H9 (cell line): ENCODE data around the gene FBXO10. TPM values are rescaled to one million over a fixed set of nuclear protein-coding genes. Genes with fewer than 3 reads are reported as not detected.

Experiments
- DNase-seq: peaks from one replicate; pipeline ENCODE4 v3.0.0-alpha.2; 2017
- H2AFZ ChIP-seq: one replicate; pipeline ENCODE4 v1.6.1; 2013; ENCODE audit warnings: mild to moderate bottlenecking, low read length, control low read depth, moderate library complexity
- H2AK5ac ChIP-seq: 2 replicates; pipeline ENCODE4 v1.6.1; 2013; ENCODE audit warnings: low read length, control low read depth, mixed read lengths; ENCODE audit not compliant: insufficient read length
- H2BK120ac ChIP-seq: one replicate; pipeline ENCODE4 v1.6.1; 2013; ENCODE audit warnings: low read depth, mild to moderate bottlenecking, low read length, control low read depth, inconsistent platforms; ENCODE audit not compliant: poor library complexity, severe bottlenecking
- H2BK12ac ChIP-seq: 2 replicates; pipeline ENCODE4 v1.6.1; 2013; ENCODE audit warnings: low read length, control low read depth, mixed read lengths, low read depth; ENCODE audit not compliant: insufficient read length
- H2BK15ac ChIP-seq: 2 replicates; pipeline ENCODE4 v1.6.1; 2013; ENCODE audit warnings: low read depth, low read length, control low read depth
- H2BK20ac ChIP-seq: one replicate; pipeline ENCODE4 v1.6.1; 2013; ENCODE audit warnings: low read depth, mild to moderate bottlenecking, low read length, control low read depth, inconsistent platforms; ENCODE audit not compliant: poor library complexity, severe bottlenecking
- H2BK5ac ChIP-seq: 2 replicates; pipeline ENCODE4 v1.6.1; 2013; ENCODE audit warnings: low read length, control low read depth, mixed read lengths; ENCODE audit not compliant: insufficient read length
- H3K14ac ChIP-seq: 2 replicates; pipeline ENCODE4 v1.6.1; 2013; ENCODE audit warnings: low read length, control low read depth; ENCODE audit not compliant: insufficient read depth
- H3K18ac ChIP-seq: 2 replicates; pipeline ENCODE4 v1.6.1; 2013; ENCODE audit warnings: low read depth, mild to moderate bottlenecking, mixed read lengths, low read length, control low read depth; ENCODE audit not compliant: insufficient read length
- H3K23ac ChIP-seq: 2 replicates; pipeline ENCODE4 v1.6.1; 2013; ENCODE audit warnings: low read length, control low read depth, mixed read lengths, low read depth; ENCODE audit not compliant: insufficient read length
- H3K23me2 ChIP-seq: 2 replicates; pipeline ENCODE4 v1.6.1; 2013; ENCODE audit warnings: low read depth, mild to moderate bottlenecking, mixed read lengths, low read length, control low read depth; ENCODE audit not compliant: insufficient read length, poor library complexity, severe bottlenecking
- H3K27ac ChIP-seq: 2 replicates; pipeline ENCODE4 v1.5.1; 2013; ENCODE audit warnings: low read length, control low read depth, mixed read lengths, low read depth; ENCODE audit not compliant: insufficient read length
- H3K27me3 ChIP-seq: 2 replicates; pipeline ENCODE4 v1.6.1; 2013; ENCODE audit warnings: low read length, control low read depth, inconsistent platforms; ENCODE audit not compliant: insufficient read depth
- H3K4ac ChIP-seq: 2 replicates; pipeline ENCODE4 v1.6.1; 2013; ENCODE audit warnings: low read depth, mild to moderate bottlenecking, control low read depth, inconsistent platforms, low read length, moderate library complexity
- H3K4me1 ChIP-seq: 2 replicates; pipeline ENCODE4 v1.6.1; 2013; ENCODE audit warnings: low read length, control low read depth, inconsistent platforms; ENCODE audit not compliant: insufficient read depth
- H3K4me2 ChIP-seq: 2 replicates; pipeline ENCODE4 v1.6.1; 2013; ENCODE audit warnings: low read length, control low read depth, mixed read lengths; ENCODE audit not compliant: insufficient read length, insufficient read depth
- H3K56ac ChIP-seq: 2 replicates; pipeline ENCODE4 v1.6.1; 2013; ENCODE audit warnings: low read depth, mild to moderate bottlenecking, mixed read lengths, low read length, control low read depth; ENCODE audit not compliant: insufficient read length
- H3K79me1 ChIP-seq: 2 replicates; pipeline ENCODE4 v1.6.1; 2013; ENCODE audit warnings: low read depth, mild to moderate bottlenecking, moderate library complexity, low read length, control low read depth, inconsistent platforms; ENCODE audit not compliant: insufficient read depth, poor library complexity, severe bottlenecking
- H3K79me2 ChIP-seq: 2 replicates; pipeline ENCODE4 v1.6.1; 2013; ENCODE audit warnings: low read length, control low read depth, inconsistent platforms; ENCODE audit not compliant: insufficient read depth
- H3K9ac ChIP-seq: 2 replicates; pipeline ENCODE4 v1.6.1; 2013; ENCODE audit warnings: low read length, control low read depth, mixed read lengths; ENCODE audit not compliant: insufficient read length; ENCODE audit errors: extremely low read depth
- H3K9me3 ChIP-seq: one replicate; pipeline ENCODE4 v1.6.1; 2013; ENCODE audit warnings: low read depth, low read length, inconsistent platforms; ENCODE audit not compliant: control insufficient read depth
- H3T11ph ChIP-seq: one replicate; pipeline ENCODE4 v1.6.1; 2013; ENCODE audit warnings: mild to moderate bottlenecking, low read length, control low read depth, inconsistent platforms
- H4K20me1 ChIP-seq: one replicate; pipeline ENCODE4 v1.6.1; 2013; ENCODE audit not compliant: control insufficient read depth, insufficient read length, insufficient read depth
- H4K5ac ChIP-seq: 2 replicates; pipeline ENCODE4 v1.6.1; 2013; ENCODE audit warnings: low read depth, mild to moderate bottlenecking, mixed read lengths, low read length, control low read depth; ENCODE audit not compliant: insufficient read length
- H4K8ac ChIP-seq: replicated peaks from 2 replicates; pipeline ENCODE4 v1.6.1; 2013; ENCODE audit warnings: low read length, control low read depth, mixed read lengths, low read depth; ENCODE audit not compliant: insufficient read length
- H4K91ac ChIP-seq: 2 replicates; pipeline ENCODE4 v1.6.1; 2013; ENCODE audit warnings: low read depth, mild to moderate bottlenecking, moderate library complexity, mixed read lengths, low read length, control low read depth; ENCODE audit not compliant: insufficient read length
- H3K27ac Mint-ChIP-seq, 3 experiments: 2 replicates in 2 of 3; 3 replicates in 1 of 3; pipeline ENCODE4 v1.8.0; 2020 to 2021; ENCODE audit warnings: mixed read lengths in 3 of 3, mild to moderate bottlenecking in 1 of 3, moderate library complexity in 1 of 3
- H3K27me3 Mint-ChIP-seq: 2 replicates; pipeline ENCODE4 v1.8.0; 2021; ENCODE audit warnings: low read depth, mild to moderate bottlenecking, moderate library complexity, mixed read lengths
- H3K36me3 Mint-ChIP-seq, 3 experiments: 2 replicates in 2 of 3; 3 replicates in 1 of 3; pipeline ENCODE4 v1.8.0; 2020 to 2021; ENCODE audit warnings: low read depth in 3 of 3, mixed read lengths in 3 of 3; ENCODE audit not compliant: insufficient read depth in 1 of 3
- H3K4me1 Mint-ChIP-seq, 2 experiments: 2 replicates each; pipeline ENCODE4 v1.8.0; 2020; ENCODE audit warnings: mixed read lengths in 2 of 2
- H3K4me3 Mint-ChIP-seq, 2 experiments: 2 replicates in 1 of 2; 3 replicates in 1 of 2; pipeline ENCODE4 v1.8.0; 2020 to 2021; ENCODE audit warnings: mild to moderate bottlenecking in 2 of 2, mixed read lengths in 2 of 2, moderate library complexity in 1 of 2
- H3K9me3 Mint-ChIP-seq, 2 experiments: 2 replicates in 1 of 2; 3 replicates in 1 of 2; pipeline ENCODE4 v1.8.0; 2020; ENCODE audit warnings: mild to moderate bottlenecking in 2 of 2, mixed read lengths in 2 of 2, moderate library complexity in 1 of 2
- CTCF ChIP-seq: fragments of 200-600 bp; sonication (generic); conservative IDR thresholded peaks from 3 replicates; pipeline ENCODE4 v1.8.0; 2021; ENCODE audit warnings: antibody characterized with exemption, mild to moderate bottlenecking
- WGBS: extraction: QIAGEN DNeasy Blood & Tissue Kit; methylation state at CpG from one replicate; pipeline ENCODE4 v1.1.7; 2013; ENCODE audit warnings: missing lambda C conversion rate, low lambda C conversion rate, mixed read lengths; ENCODE audit not compliant: insufficient read length; ENCODE audit errors: extremely low coverage; 5-methylcytosine and 5-hydroxymethylcytosine counted together
- total RNA-seq: library from RNA; stranded (reverse); gene quantifications from 2 replicates; pipeline ENCODE4 v1.2.1, GENCODE V29; 2021

FBXO10 gene
- total RNA-seq, 1 experiment from 2014 or later: 16.8 TPM

- no peak overlapping the region for H2AFZ ChIP-seq
- no peaks in the 10 kb centered on the region for H4K20me1 ChIP-seq
- no peak overlapping the region for H3K56ac ChIP-seq
- no peaks in the 10 kb centered on the region for H3K23me2 ChIP-seq
- no peak overlapping the region for H2BK120ac ChIP-seq
- DNase-seq: no peak
- Mint-ChIP-seq H3K4me3 (no peak overlapping the region), H3K27me3 (no peaks in the 10 kb centered on the region), H3K9me3 (peaks cover 0 to 3% of the 10 kb centered on the region in 2 experiments; a peak in 1 of 5 replicates), H3K4me1 (peaks cover 9% of the 10 kb centered on the region in 2 experiments), H3K27ac (no peak overlapping the region), H3K36me3 (peaks cover 0 to 13% (median 2%) of the 10 kb centered on the region in 3 experiments; a peak in 2 of 7 replicates)
- H2AK5ac ChIP-seq: no peak overlapping the region
- no peak overlapping the region for H4K5ac ChIP-seq
- H3K9me3 ChIP-seq: no peaks in the 10 kb centered on the region
- no peak overlapping the region for H3T11ph ChIP-seq
- no peaks in the 10 kb centered on the region for H3K79me1 ChIP-seq
- H3K4ac ChIP-seq: no peak overlapping the region
- no peak overlapping the region for H3K27ac ChIP-seq
- no peaks in the 10 kb centered on the region for H3K79me2 ChIP-seq
- no peak overlapping the region for H4K8ac ChIP-seq
- no peak for TF ChIP-seq CTCF
- no peak overlapping the region for H3K18ac ChIP-seq
- H2BK12ac ChIP-seq: no peak overlapping the region
- H3K9ac ChIP-seq: no peak overlapping the region
- H3K23ac ChIP-seq: no peak overlapping the region
- no peaks in the 10 kb centered on the region for H3K4me1 ChIP-seq
- H2BK15ac ChIP-seq: no peak overlapping the region
- H2BK5ac ChIP-seq: no peak overlapping the region
- no peak overlapping the region for H4K91ac ChIP-seq
- H3K14ac ChIP-seq: no peak overlapping the region
- no peaks in the 10 kb centered on the region for H3K27me3 ChIP-seq
- no peak overlapping the region for H3K4me2 ChIP-seq
- no CpG with 5 or more reads among the region's 5 CpGs for WGBS
- no peak overlapping the region for H2BK20ac ChIP-seq
Observed at GRCh38 chr9:37547328-37547878, 28.8 kb downstream of the FBXO10 start.
